Chondrocyte (in vitro differentiated cells): ENCODE measurements around the gene CELA1. TPM values are rescaled to one million over a fixed set of nuclear protein-coding genes. Genes with fewer than 3 reads are reported as not detected.
A peak's percentile ranks its signal among the peaks of the same experiment; 100 is the strongest.

Source experiments
- DNase-seq: peaks from one replicate; pipeline ENCODE4 v3.0.0; 2021; ENCODE audit warnings: mixed read lengths, low spot score
- H3K27ac Mint-ChIP-seq: one replicate; pipeline ENCODE4 v1.8.0; 2021; ENCODE audit warnings: mild to moderate bottlenecking, moderate library complexity, mixed read lengths; ENCODE audit not compliant: unreplicated experiment
- H3K27me3 Mint-ChIP-seq: 2 replicates; pipeline ENCODE4 v1.8.0; 2021; ENCODE audit warnings: low read depth, mixed read lengths
- H3K36me3 Mint-ChIP-seq: 2 replicates; pipeline ENCODE4 v1.8.0; 2021; ENCODE audit warnings: low read depth, mixed read lengths
- H3K4me1 Mint-ChIP-seq: 2 replicates; pipeline ENCODE4 v1.8.0; 2021; ENCODE audit warnings: low read depth, mild to moderate bottlenecking, mixed read lengths
- H3K4me3 Mint-ChIP-seq: one replicate; pipeline ENCODE4 v1.8.0; 2021; ENCODE audit warnings: mild to moderate bottlenecking, moderate library complexity, mixed read lengths; ENCODE audit not compliant: unreplicated experiment
- H3K9me3 Mint-ChIP-seq: 2 replicates; pipeline ENCODE4 v1.8.0; 2021; ENCODE audit warnings: low read depth, mixed read lengths
- total RNA-seq: library from RNA; stranded (reverse); gene quantifications from 3 replicates; pipeline ENCODE4 v1.2.1, GENCODE V29; 2021
- TF ChIP-seq, protein P1 (sequence below): fragments of 200-600 bp; sonication (generic); IDR thresholded peaks from 2 replicates; pipeline ENCODE4 v1.5.0; 2021; ENCODE audit warnings: antibody characterized with exemption, mild to moderate bottlenecking, moderate library complexity

CELA1 gene
- total RNA-seq, 1 donor from 2014 or later: not detected

- DNase-seq: no peak
- no peak overlapping the region for H3K27ac Mint-ChIP-seq
- no peaks in the 10 kb centered on the region for H3K36me3 Mint-ChIP-seq
- peaks cover 3% of the 10 kb centered on the region for H3K4me1 Mint-ChIP-seq
- H3K27me3 Mint-ChIP-seq: no peaks in the 10 kb centered on the region
- H3K9me3 Mint-ChIP-seq: no peaks in the 10 kb centered on the region
- TF ChIP-seq, protein P1, sequence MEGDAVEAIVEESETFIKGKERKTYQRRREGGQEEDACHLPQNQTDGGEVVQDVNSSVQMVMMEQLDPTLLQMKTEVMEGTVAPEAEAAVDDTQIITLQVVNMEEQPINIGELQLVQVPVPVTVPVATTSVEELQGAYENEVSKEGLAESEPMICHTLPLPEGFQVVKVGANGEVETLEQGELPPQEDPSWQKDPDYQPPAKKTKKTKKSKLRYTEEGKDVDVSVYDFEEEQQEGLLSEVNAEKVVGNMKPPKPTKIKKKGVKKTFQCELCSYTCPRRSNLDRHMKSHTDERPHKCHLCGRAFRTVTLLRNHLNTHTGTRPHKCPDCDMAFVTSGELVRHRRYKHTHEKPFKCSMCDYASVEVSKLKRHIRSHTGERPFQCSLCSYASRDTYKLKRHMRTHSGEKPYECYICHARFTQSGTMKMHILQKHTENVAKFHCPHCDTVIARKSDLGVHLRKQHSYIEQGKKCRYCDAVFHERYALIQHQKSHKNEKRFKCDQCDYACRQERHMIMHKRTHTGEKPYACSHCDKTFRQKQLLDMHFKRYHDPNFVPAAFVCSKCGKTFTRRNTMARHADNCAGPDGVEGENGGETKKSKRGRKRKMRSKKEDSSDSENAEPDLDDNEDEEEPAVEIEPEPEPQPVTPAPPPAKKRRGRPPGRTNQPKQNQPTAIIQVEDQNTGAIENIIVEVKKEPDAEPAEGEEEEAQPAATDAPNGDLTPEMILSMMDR: peak; percentile 42
- no peak overlapping the region for H3K4me3 Mint-ChIP-seq
Measured at GRCh38 chr12:51361161-51362016, 14.9 kb upstream of the CELA1 start.

DNA sequence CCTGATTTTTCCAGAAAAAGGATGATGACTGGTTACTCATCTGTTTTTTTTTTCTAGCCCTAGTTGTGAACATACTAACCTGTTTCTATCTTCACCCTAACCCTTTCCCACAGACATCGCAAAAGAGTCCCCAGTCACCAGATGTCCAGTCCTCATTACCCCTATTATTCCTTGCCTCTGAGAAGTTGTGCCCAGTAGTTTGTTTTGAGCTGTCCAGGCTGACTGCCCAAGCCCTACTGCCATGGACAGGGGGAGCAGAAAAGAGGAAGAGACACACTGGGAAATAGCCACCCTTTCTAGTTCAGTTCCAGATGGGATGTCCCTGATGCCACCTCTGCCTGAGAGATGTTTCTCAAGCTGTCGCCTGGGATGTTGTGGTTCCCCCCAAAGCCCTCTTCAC, 13.8 kb upstream of the CELA1 start:
- no peak overlapping the region for H3K4me3 Mint-ChIP-seq
- no peak for DNase-seq
- H3K4me1 Mint-ChIP-seq: peaks cover 3% of the 10 kb centered on the region
- TF ChIP-seq, protein P1: no peak
- H3K27ac Mint-ChIP-seq: no peak overlapping the region
- no peaks in the 10 kb centered on the region for H3K27me3 Mint-ChIP-seq
- no peaks in the 10 kb centered on the region for H3K9me3 Mint-ChIP-seq
- no peaks in the 10 kb centered on the region for H3K36me3 Mint-ChIP-seq

GRCh38 chr12:51359851-51360250, 13.4 kb upstream of the CELA1 start:
- no peaks in the 10 kb centered on the region for H3K27me3 Mint-ChIP-seq
- no peaks in the 10 kb centered on the region for H3K36me3 Mint-ChIP-seq
- H3K9me3 Mint-ChIP-seq: no peaks in the 10 kb centered on the region
- TF ChIP-seq, protein P1: no peak
- H3K27ac Mint-ChIP-seq: no peak overlapping the region
- peaks cover 3% of the 10 kb centered on the region for H3K4me1 Mint-ChIP-seq
- no peak for DNase-seq
- no peak overlapping the region for H3K4me3 Mint-ChIP-seq

DNA sequence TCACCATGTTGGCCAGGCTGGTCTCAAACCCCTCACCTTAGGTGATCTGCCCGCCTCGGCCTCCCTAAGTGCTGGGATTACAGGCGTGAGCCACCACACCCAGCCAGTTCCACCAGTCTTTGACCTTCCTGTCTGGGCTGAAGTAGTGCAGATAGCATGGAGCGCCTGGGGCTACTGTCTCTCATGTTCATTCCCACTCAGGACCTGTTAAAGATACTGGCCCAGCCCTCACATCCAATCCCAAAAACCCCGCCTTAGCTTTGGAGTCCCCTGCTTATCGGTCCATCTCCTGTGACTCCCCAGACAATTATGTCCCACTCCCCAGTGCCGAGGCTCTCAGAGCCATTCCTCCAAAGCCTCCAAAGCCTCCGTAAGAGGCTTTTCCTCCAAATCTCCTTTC, 12.0 kb upstream of the CELA1 start:
- Mint-ChIP-seq H3K9me3 (no peaks in the 10 kb centered on the region), H3K36me3 (no peaks in the 10 kb centered on the region), H3K27me3 (no peaks in the 10 kb centered on the region), H3K4me3 (no peak overlapping the region), H3K4me1 (peaks cover 3% of the 10 kb centered on the region), H3K27ac (no peak overlapping the region)
- DNase-seq: no peak
- TF ChIP-seq, protein P1: no peak

DNA sequence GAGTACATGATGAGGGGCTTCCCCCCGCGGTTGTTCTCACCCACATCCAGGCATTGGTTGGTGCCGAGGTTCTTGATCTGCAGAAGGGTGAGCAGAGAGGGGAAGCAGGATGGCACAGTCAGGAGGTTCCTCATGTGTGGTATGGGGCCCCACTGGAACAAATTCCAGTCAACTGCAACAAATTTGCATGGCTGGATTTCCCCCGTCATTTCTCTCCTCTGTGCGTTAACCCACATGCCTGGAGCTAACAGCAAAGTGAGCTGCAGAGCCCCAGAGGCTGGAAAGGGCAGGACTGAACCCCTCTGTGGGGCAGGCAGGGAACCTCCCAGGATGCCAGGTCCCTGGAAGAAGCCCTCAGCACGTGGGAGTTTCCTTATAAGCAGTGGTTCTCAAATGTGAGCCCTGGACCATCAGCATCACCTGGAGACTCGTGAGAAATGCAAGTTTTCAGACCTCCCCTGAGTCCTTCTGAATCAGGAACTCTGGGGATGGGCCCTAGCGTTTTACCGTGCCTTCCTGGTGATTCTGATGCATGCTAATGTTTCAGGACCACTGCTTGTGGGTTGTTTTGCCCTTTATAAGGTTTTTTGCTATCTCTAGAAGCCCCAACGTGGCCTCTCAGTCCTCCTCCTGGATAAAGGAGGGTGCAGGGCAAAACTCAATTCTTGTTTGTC, 11.0 kb upstream of the CELA1 start:
- Mint-ChIP-seq H3K27me3 (no peaks in the 10 kb centered on the region), H3K9me3 (no peaks in the 10 kb centered on the region), H3K4me1 (no peaks in the 10 kb centered on the region), H3K27ac (no peak overlapping the region), H3K4me3 (no peak overlapping the region), H3K36me3 (no peaks in the 10 kb centered on the region)
- TF ChIP-seq, protein P1: no peak
- DNase-seq: no peak
